C4-2B (cell line): ENCODE results near the gene TUBGCP2.

Experiments used
- CTCF ChIP-seq: fragments of 450-650 bp; conservative IDR thresholded peaks from 2 replicates; pipeline ENCODE4 v1.5.1; 2017; ENCODE audit warnings: mild to moderate bottlenecking
- ZFX ChIP-seq: fragments of 450-650 bp; IDR thresholded peaks from 2 replicates; pipeline ENCODE4 v1.6.1; 2017

GRCh38 chr10:133270204-133270603 is 38.5 kb downstream of the TUBGCP2 start:
- no peak for TF ChIP-seq CTCF
- no peak for TF ChIP-seq ZFX
